ENCODE measurements around the gene THOC7. TPM values are rescaled to one million over a fixed set of nuclear protein-coding genes. Genes with fewer than 3 reads are reported as not detected.

Gene THOC7
- total RNA-seq, 1 experiment from 2014 or later: 78.3 TPM

DNA sequence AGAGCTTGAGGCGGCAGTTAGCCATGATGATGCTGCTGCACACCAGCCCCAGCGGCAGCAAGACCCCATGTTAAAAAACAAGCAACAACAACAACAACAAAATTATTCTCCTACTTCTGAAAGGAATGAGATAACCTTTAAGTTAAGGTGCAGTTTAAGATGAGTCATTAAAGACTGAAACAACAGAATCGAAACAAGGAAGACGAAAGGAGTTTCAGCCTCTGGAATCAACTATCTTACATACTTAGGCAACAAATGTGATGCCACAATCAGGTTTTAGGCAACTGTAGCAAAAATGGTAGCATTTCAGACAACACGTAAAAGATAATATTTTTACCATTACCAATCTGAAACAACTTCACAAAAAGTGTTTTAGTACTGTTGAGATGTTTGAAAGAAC is 36.4 kb upstream of the THOC7 start:
- no peak overlapping the region for H3K4me3 ChIP-seq (ENCODE audit: low read depth, low read length)
- H3K27me3 ChIP-seq (replicated peaks; ENCODE audit: control insufficient read depth, insufficient read depth, low read length): no peaks in the 10 kb centered on the region
- H3K4me1 ChIP-seq: no peaks in the 10 kb centered on the region
- Mint-ChIP-seq H3K4me3 (ENCODE audit: unreplicated experiment) (no peak overlapping the region), H3K27me3 (ENCODE audit: insufficient read depth, unreplicated experiment) (no peaks in the 10 kb centered on the region), H3K36me3 (ENCODE audit: insufficient read depth, unreplicated experiment) (peaks cover 15% of the 10 kb centered on the region), H3K27ac (ENCODE audit: unreplicated experiment) (no peak overlapping the region), H3K9me3 (ENCODE audit: unreplicated experiment) (no peaks in the 10 kb centered on the region), H3K4me1 (ENCODE audit: low read depth, unreplicated experiment) (no peaks in the 10 kb centered on the region)
- DNase-seq: no peak
- TF ChIP-seq, protein P1, sequence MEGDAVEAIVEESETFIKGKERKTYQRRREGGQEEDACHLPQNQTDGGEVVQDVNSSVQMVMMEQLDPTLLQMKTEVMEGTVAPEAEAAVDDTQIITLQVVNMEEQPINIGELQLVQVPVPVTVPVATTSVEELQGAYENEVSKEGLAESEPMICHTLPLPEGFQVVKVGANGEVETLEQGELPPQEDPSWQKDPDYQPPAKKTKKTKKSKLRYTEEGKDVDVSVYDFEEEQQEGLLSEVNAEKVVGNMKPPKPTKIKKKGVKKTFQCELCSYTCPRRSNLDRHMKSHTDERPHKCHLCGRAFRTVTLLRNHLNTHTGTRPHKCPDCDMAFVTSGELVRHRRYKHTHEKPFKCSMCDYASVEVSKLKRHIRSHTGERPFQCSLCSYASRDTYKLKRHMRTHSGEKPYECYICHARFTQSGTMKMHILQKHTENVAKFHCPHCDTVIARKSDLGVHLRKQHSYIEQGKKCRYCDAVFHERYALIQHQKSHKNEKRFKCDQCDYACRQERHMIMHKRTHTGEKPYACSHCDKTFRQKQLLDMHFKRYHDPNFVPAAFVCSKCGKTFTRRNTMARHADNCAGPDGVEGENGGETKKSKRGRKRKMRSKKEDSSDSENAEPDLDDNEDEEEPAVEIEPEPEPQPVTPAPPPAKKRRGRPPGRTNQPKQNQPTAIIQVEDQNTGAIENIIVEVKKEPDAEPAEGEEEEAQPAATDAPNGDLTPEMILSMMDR (IDR thresholded peaks at IDR 0.05; ENCODE audit: insufficient read depth in 1 of 2, low read depth in 1 of 2, low read length in 1 of 2, severe bottlenecking in 1 of 2, unreplicated experiment in 1 of 2): no peak
- intact Hi-C loops (cut with micrococcal nuclease; ENCODE audit: unreplicated experiment): no loop called here
- no TSS peak for BruUV-seq (replicated peaks)
- H3K36me3 ChIP-seq (ENCODE audit: control insufficient read depth, insufficient read depth, low read length): no peaks in the 10 kb centered on the region; the same call in 1 of the 2 replicates
- CTCF ChIA-PET: no interaction called here
- POLR2A ChIA-PET: no interaction called here
- H3K9me3 ChIP-seq: no peaks in the 10 kb centered on the region

DNA sequence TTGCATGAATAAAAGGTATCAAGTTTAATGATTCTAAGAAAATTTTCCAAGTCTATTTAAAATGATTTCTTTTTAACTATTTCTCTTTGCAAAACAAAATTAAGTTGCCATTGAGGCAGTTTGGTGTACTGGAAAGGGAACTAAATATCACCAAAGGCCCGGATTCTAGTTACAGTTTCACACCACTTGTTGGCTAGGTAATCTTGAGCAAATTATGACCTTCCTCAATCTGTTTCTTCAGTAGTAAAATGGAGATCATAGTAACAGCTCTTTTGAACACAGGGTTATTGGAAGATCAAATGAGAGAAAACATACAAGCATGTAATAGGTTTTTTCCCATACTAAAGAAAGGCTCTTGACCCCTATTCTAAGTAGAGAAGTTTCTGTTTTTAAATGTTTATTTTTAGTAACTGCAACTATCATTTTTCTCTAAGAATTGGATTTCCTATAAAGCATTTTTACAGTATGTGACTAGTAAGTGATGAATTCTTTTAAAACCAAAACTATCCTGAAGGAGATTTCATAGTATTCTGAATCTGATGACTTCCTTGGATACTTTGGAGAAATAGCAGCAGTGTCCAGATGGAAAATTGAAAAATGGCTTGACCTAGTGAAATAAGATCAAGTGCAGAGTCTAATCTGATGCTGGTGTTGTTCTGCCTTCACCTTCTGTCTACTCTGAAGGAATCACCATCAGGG is 32.9 kb upstream of the THOC7 start:
- Mint-ChIP-seq H3K9me3 (ENCODE audit: unreplicated experiment) (no peaks in the 10 kb centered on the region), H3K4me3 (ENCODE audit: unreplicated experiment) (no peak overlapping the region), H3K27me3 (ENCODE audit: insufficient read depth, unreplicated experiment) (no peaks in the 10 kb centered on the region), H3K36me3 (ENCODE audit: insufficient read depth, unreplicated experiment) (peaks cover 14% of the 10 kb centered on the region), H3K4me1 (ENCODE audit: low read depth, unreplicated experiment) (no peaks in the 10 kb centered on the region), H3K27ac (ENCODE audit: unreplicated experiment) (no peak overlapping the region)
- Histone ChIP-seq H3K9me3 (no peaks in the 10 kb centered on the region), H3K4me3 (ENCODE audit: low read depth, low read length) (no peak overlapping the region), H3K36me3 (ENCODE audit: control insufficient read depth, insufficient read depth, low read length) (no peaks in the 10 kb centered on the region; the same call in 1 of the 2 replicates), H3K4me1 (no peaks in the 10 kb centered on the region), H3K27me3 (replicated peaks; ENCODE audit: control insufficient read depth, insufficient read depth, low read length) (no peaks in the 10 kb centered on the region)
- BruUV-seq (replicated peaks): no TSS peak
- intact Hi-C loops (cut with micrococcal nuclease; ENCODE audit: unreplicated experiment): no loop called here
- TF ChIP-seq, protein P1 (IDR thresholded peaks at IDR 0.05; ENCODE audit: insufficient read depth in 1 of 2, low read depth in 1 of 2, low read length in 1 of 2, severe bottlenecking in 1 of 2, unreplicated experiment in 1 of 2): no peak
- DNase-seq: no peak
- ChIA-PET CTCF (no interaction called here), POLR2A (no interaction called here)

DNA sequence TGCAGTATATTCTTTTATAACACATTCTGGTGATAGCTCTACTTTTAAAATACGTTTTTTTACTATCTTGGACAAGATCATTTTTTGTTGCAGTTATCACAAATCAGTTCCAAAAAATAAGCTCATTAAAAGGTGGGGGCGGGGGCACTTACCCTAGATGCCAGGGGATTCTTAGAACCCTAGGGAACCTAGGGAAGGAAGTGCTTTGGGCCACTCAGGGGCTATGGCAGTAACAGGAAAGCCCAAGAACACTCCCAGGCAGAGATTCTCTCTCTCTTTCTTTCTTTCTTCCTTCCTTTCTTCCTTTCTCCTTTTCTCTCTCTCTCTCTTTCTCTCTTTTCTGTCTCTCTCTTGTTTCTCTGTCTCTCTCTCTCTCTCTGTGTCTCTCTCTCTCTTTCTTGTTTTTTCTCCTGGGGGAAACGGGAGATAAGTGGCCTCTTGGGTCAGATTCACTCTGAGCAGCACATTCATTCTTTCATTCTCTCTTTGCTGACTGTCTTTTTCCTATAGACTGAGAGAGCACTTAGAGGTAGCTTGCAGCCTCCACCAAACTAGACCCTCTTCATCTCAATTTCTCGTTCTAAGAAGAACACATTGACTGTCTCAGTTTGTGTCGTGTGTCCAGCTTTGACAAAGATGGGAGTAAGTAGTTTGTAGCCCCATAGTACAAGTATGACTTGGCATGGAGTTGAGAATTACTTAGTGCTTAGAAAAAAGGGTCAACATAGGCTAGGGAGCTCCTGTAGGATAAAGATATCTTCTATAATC is 32.0 kb upstream of the THOC7 start:
- H3K36me3 Mint-ChIP-seq (ENCODE audit: insufficient read depth, unreplicated experiment): peaks cover 9% of the 10 kb centered on the region
- no peak overlapping the region for H3K27ac Mint-ChIP-seq (ENCODE audit: unreplicated experiment)
- Histone ChIP-seq H3K4me3 (ENCODE audit: low read depth, low read length) (no peak overlapping the region), H3K4me1 (no peaks in the 10 kb centered on the region), H3K36me3 (ENCODE audit: control insufficient read depth, insufficient read depth, low read length) (no peaks in the 10 kb centered on the region; the same call in 1 of the 2 replicates), H3K27me3 (replicated peaks; ENCODE audit: control insufficient read depth, insufficient read depth, low read length) (no peaks in the 10 kb centered on the region), H3K9me3 (no peaks in the 10 kb centered on the region)
- ChIA-PET CTCF (no interaction called here), POLR2A (no interaction called here)
- DNase-seq: no peak
- H3K27me3 Mint-ChIP-seq (ENCODE audit: insufficient read depth, unreplicated experiment): no peaks in the 10 kb centered on the region
- intact Hi-C loops (cut with micrococcal nuclease; ENCODE audit: unreplicated experiment): no loop called here
- BruUV-seq (replicated peaks): no TSS peak
- H3K9me3 Mint-ChIP-seq (ENCODE audit: unreplicated experiment): no peaks in the 10 kb centered on the region
- H3K4me3 Mint-ChIP-seq (ENCODE audit: unreplicated experiment): no peak overlapping the region
- no peaks in the 10 kb centered on the region for H3K4me1 Mint-ChIP-seq (ENCODE audit: low read depth, unreplicated experiment)
- TF ChIP-seq, protein P1 (IDR thresholded peaks at IDR 0.05; ENCODE audit: insufficient read depth in 1 of 2, low read depth in 1 of 2, low read length in 1 of 2, severe bottlenecking in 1 of 2, unreplicated experiment in 1 of 2): no peak
